Osteoblast (primary cell): ENCODE data around the gene TRMU. TPM values are rescaled to one million over a fixed set of nuclear protein-coding genes. Genes with fewer than 3 reads are reported as not detected.
A peak's percentile ranks its signal among the peaks of the same experiment; 100 is the strongest.

Experiments used
- DNase-seq: peaks from one replicate; pipeline ENCODE4 v3.0.0; 2011; ENCODE audit warnings: low spot score, mixed read lengths; ENCODE audit not compliant: insufficient read length; ENCODE audit errors: missing footprints
- H2AFZ ChIP-seq: 2 replicates; pipeline ENCODE4 v1.6.0; 2011; ENCODE audit warnings: mild to moderate bottlenecking, low read length
- H3K27ac ChIP-seq: 2 replicates; pipeline ENCODE4 v1.5.1; 2011; ENCODE audit warnings: mild to moderate bottlenecking, low read depth, low read length, moderate library complexity
- H3K27me3 ChIP-seq: 2 replicates; pipeline ENCODE4 v1.6.0; 2012; ENCODE audit warnings: mild to moderate bottlenecking, control low read depth, inconsistent platforms, low read length, moderate library complexity; ENCODE audit not compliant: insufficient read depth
- H3K36me3 ChIP-seq: 2 replicates; pipeline ENCODE4 v1.5.1; 2011; ENCODE audit warnings: mild to moderate bottlenecking, low read length, control low read depth, moderate library complexity; ENCODE audit not compliant: insufficient read depth
- H3K4me1 ChIP-seq: 2 replicates; pipeline ENCODE4 v1.5.1; 2011; ENCODE audit warnings: mild to moderate bottlenecking, low read length, control low read depth, moderate library complexity; ENCODE audit not compliant: insufficient read depth
- H3K4me2 ChIP-seq: 2 replicates; pipeline ENCODE4 v1.6.0; 2011; ENCODE audit warnings: mild to moderate bottlenecking, low read length; ENCODE audit not compliant: insufficient read depth
- H3K4me3 ChIP-seq: fragments of 200-600 bp; sonication (generic); 3 replicates; pipeline ENCODE4 v1.5.1; 2012; ENCODE audit warnings: mild to moderate bottlenecking, low read length, inconsistent platforms; ENCODE audit not compliant: insufficient read depth
- H3K79me2 ChIP-seq: 2 replicates; pipeline ENCODE4 v1.6.0; 2012; ENCODE audit warnings: mild to moderate bottlenecking, low read length, control low read depth, inconsistent platforms; ENCODE audit not compliant: insufficient read depth
- H3K9me3 ChIP-seq: 2 replicates; pipeline ENCODE4 v1.5.1; 2011; ENCODE audit warnings: low read depth, low read length, control low read depth
- H4K20me1 ChIP-seq: 2 replicates; pipeline ENCODE4 v1.6.0; 2012; ENCODE audit warnings: mild to moderate bottlenecking, low read length, control low read depth; ENCODE audit not compliant: insufficient read depth
- total RNA-seq: library from RNA; depleted of rRNA; stranded (reverse); fragments of >200 nt; gene quantifications from 2 replicates; pipeline ENCODE4 v1.2.3, GENCODE V29; 2012
- TF ChIP-seq, protein P1 (sequence below): IDR thresholded peaks from 2 replicates; pipeline ENCODE4 v1.5.1; 2011; ENCODE audit warnings: mild to moderate bottlenecking, low read depth, low read length, moderate library complexity; ENCODE audit errors: extremely low read depth

Gene TRMU
- total RNA-seq, 1 donor = 22.1 TPM

DNA sequence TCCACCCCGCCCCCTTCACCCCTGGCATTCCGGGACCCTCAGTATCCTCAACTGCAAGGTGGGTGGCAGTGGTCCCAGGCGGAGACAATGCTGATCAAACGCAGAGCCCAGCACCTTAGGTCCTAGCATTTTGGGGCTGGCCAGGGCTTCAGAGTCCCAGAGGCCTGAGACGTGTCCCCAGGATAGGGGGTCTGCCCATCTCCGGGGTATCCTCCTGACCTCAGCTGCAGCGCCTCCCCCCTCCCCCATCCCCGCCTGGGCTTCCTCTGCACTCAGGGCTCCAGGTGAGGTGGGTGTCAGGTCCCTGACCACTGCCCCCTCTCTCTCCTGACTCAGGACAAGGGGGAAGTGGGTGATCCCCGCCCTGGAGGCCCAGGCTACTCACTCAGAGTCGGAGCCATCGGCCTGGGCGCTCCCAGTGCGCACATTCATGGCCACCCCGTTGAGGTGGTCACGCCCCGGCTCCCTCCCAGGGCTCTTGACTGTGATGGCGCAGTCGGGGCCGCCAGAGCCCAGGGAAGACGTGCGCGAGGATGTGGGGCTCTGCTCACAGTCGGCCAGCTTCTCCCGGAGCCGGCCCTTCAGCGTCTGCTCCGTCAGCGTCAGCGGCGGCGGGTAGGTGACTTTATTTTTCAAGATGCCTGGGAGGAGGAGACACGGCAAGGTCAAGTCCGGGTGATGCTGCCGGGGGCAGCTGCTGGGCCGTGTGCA lies 28.3 kb downstream of the TRMU start:
- no peaks in the 10 kb centered on the region for H3K9me3 ChIP-seq
- H3K27ac ChIP-seq = no peak overlapping the region
- no peaks in the 10 kb centered on the region for H4K20me1 ChIP-seq
- no peaks in the 10 kb centered on the region for H3K36me3 ChIP-seq
- TF ChIP-seq, protein P1, sequence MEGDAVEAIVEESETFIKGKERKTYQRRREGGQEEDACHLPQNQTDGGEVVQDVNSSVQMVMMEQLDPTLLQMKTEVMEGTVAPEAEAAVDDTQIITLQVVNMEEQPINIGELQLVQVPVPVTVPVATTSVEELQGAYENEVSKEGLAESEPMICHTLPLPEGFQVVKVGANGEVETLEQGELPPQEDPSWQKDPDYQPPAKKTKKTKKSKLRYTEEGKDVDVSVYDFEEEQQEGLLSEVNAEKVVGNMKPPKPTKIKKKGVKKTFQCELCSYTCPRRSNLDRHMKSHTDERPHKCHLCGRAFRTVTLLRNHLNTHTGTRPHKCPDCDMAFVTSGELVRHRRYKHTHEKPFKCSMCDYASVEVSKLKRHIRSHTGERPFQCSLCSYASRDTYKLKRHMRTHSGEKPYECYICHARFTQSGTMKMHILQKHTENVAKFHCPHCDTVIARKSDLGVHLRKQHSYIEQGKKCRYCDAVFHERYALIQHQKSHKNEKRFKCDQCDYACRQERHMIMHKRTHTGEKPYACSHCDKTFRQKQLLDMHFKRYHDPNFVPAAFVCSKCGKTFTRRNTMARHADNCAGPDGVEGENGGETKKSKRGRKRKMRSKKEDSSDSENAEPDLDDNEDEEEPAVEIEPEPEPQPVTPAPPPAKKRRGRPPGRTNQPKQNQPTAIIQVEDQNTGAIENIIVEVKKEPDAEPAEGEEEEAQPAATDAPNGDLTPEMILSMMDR = no peak
- H3K27me3 ChIP-seq = peaks cover 10% of the 10 kb centered on the region
- no peak overlapping the region for H3K4me2 ChIP-seq
- no peaks in the 10 kb centered on the region for H3K79me2 ChIP-seq
- H3K4me3 ChIP-seq = no peak overlapping the region
- no peaks in the 10 kb centered on the region for H3K4me1 ChIP-seq
- DNase-seq = peak; percentile 68
- no peak overlapping the region for H2AFZ ChIP-seq

DNA sequence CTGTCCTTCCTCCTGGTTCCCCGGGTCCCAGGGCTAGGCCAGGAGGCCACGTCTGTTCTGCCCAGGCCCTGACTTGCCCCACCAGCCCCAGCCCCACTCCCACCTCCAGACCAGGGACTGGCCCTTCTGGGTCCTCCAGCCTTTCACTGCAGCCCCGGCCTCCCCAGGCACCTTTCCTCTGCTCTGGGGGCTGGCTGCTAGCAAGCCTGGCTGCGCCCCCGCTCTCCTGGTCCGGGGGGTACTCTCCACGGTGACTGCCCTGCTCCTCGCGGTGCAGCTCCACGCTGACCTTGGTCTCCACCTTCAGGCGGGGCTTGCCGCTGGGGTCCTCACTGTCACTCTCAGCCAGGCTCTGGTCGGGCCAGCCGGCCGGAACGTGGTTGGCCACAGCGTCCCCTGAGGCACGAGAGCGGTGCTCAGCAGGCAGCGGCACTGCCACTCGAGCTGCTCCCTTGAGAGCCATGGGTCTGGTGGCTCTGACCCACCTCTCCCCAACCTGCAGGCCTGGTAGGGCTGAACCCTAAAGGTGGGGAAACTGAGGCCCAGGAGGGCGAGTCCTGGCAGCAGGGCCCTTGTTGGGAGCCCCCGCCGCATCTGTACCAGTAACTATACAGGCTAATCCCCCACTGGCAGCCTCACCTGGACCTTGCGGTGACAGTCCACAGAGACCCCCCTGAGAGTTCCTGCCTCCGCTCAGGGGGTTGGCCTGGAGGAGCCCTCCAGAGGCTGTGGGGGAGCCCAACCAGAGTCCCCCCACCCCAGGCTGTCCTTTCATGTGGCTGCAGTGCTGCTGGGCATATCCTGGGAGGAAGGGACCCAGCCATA lies 29.0 kb downstream of the TRMU start:
- no peaks in the 10 kb centered on the region for H3K4me1 ChIP-seq
- TF ChIP-seq, protein P1 = no peak
- H3K4me3 ChIP-seq = no peak overlapping the region
- no peaks in the 10 kb centered on the region for H3K9me3 ChIP-seq
- no peak overlapping the region for H3K4me2 ChIP-seq
- H4K20me1 ChIP-seq = no peaks in the 10 kb centered on the region
- no peaks in the 10 kb centered on the region for H3K79me2 ChIP-seq
- H2AFZ ChIP-seq = no peak overlapping the region
- no peak for DNase-seq
- peaks cover 10% of the 10 kb centered on the region for H3K27me3 ChIP-seq
- H3K36me3 ChIP-seq = no peaks in the 10 kb centered on the region
- H3K27ac ChIP-seq = no peak overlapping the region

DNA sequence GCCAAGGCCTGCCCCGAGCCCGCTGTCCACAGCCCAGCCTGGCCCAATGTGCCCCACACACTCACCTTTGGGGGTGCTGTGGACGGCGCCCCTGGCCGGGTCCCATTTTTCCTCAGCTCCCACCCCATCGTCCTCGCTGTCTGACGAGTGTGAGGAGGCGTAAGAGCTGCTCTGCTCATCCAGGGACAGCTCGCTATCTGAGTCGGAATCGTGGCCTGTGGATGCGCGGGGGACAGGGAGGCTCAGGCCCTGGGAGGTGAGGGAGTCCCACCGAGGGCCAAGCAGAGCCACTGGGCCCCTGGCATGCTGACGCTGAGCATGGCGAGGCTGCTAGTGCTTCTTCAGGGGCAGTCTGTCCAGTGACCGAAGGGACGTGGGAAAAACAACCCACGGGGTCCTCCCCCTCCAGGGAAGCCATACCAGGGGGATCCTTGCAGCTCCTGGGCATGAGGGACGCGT lies 29.7 kb downstream of the TRMU start:
- TF ChIP-seq, protein P1 = no peak
- H2AFZ ChIP-seq = no peak overlapping the region
- peaks cover 10% of the 10 kb centered on the region for H3K27me3 ChIP-seq
- no peak overlapping the region for H3K4me3 ChIP-seq
- DNase-seq = no peak
- H3K79me2 ChIP-seq = no peaks in the 10 kb centered on the region
- H3K36me3 ChIP-seq = no peaks in the 10 kb centered on the region
- no peaks in the 10 kb centered on the region for H3K4me1 ChIP-seq
- H3K9me3 ChIP-seq = no peaks in the 10 kb centered on the region
- H3K4me2 ChIP-seq = no peak overlapping the region
- no peak overlapping the region for H3K27ac ChIP-seq
- H4K20me1 ChIP-seq = no peaks in the 10 kb centered on the region

DNA sequence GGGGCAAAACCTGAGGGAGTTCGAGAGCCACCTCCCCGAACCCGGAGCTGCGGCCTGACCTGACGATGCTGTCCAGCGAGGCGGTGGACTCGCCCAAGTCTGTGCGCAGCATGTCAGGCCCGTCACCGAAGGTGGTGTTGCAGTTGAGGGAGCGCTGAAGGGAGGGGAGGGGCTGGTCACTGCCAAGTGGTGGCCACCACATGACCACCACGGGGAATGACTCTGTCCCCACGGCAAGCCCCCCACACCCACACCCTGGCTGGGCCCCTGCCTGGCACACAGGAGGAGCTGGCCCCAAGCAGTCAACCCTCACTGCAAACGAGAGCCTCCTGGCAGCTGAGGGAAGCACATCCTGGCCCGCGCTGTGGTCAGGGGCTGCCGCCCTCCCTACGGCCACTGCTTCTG lies 30.8 kb downstream of the TRMU start:
- H3K4me3 ChIP-seq = no peak overlapping the region
- no peak for DNase-seq
- H3K9me3 ChIP-seq = no peaks in the 10 kb centered on the region
- no peak overlapping the region for H3K27ac ChIP-seq
- TF ChIP-seq, protein P1 = no peak
- no peak overlapping the region for H3K4me2 ChIP-seq
- H2AFZ ChIP-seq = no peak overlapping the region
- no peaks in the 10 kb centered on the region for H3K36me3 ChIP-seq
- H3K27me3 ChIP-seq = peaks cover 8% of the 10 kb centered on the region
- H3K4me1 ChIP-seq = no peaks in the 10 kb centered on the region
- no peaks in the 10 kb centered on the region for H3K79me2 ChIP-seq
- H4K20me1 ChIP-seq = no peaks in the 10 kb centered on the region
